Natural killer cell (primary cell): ENCODE data around the gene RALGAPB. TPM values are rescaled to one million over a fixed set of nuclear protein-coding genes. Genes with fewer than 3 reads are reported as not detected.
"Not testable (repeated sequence)": the region's sequence is repeated elsewhere in the genome, so short reads cannot be mapped to it uniquely, and the experiment has no call there.

ENCODE experiments used
- ATAC-seq, 3 donors: fragments of 150-1000 bp in 2 of 3; fragments of 200-7000 bp in 1 of 3; cut with Tn5 transposase; 1 replicate in 1 of 3; 2 replicates in 2 of 3; pipeline ENCODE4 v1.10.0; 2021; ENCODE audit warnings: mild to moderate bottlenecking in 2 of 3, moderate library complexity in 2 of 3
- DNase-seq, 2 donors: peaks; one replicate each; pipeline versions ENCODE4 v3.0.0 to v3.0.0-alpha.2; 2013 to 2021; ENCODE audit warnings: mixed read lengths in 1 of 2
- H3K27ac ChIP-seq: one replicate; pipeline ENCODE4 v1.5.1; 2013; ENCODE audit warnings: mild to moderate bottlenecking, low read length
- H3K27me3 ChIP-seq: one replicate; pipeline ENCODE4 v1.6.1; 2013; ENCODE audit warnings: low read length; ENCODE audit not compliant: control insufficient read depth, insufficient read depth
- H3K36me3 ChIP-seq: one replicate; pipeline ENCODE4 v1.6.1; 2013; ENCODE audit warnings: low read length; ENCODE audit not compliant: control insufficient read depth, insufficient read depth
- H3K4me1 ChIP-seq: one replicate; pipeline ENCODE4 v1.6.1; 2013; ENCODE audit warnings: low read length; ENCODE audit not compliant: control insufficient read depth, insufficient read depth
- H3K4me3 ChIP-seq: one replicate; pipeline ENCODE4 v1.5.1; 2013; ENCODE audit warnings: low read length
- H3K9me3 ChIP-seq: one replicate; pipeline ENCODE4 v1.6.1; 2013; ENCODE audit warnings: low read length; ENCODE audit not compliant: control insufficient read depth, insufficient read depth
- H3K27ac Mint-ChIP-seq, 2 donors: one replicate each; pipeline ENCODE4 v1.8.0; 2022; ENCODE audit warnings: mild to moderate bottlenecking in 2 of 2, mixed read lengths in 2 of 2, moderate library complexity in 1 of 2
- H3K27me3 Mint-ChIP-seq, 2 donors: one replicate each; pipeline ENCODE4 v1.8.0; 2022; ENCODE audit warnings: low read depth in 2 of 2, mixed read lengths in 2 of 2
- H3K36me3 Mint-ChIP-seq: one replicate; pipeline ENCODE4 v1.8.0; 2022; ENCODE audit warnings: mixed read lengths
- H3K4me1 Mint-ChIP-seq, 2 donors: one replicate each; pipeline ENCODE4 v1.8.0; 2022; ENCODE audit warnings: mixed read lengths in 2 of 2
- H3K4me3 Mint-ChIP-seq: one replicate; pipeline ENCODE4 v1.8.0; 2022; ENCODE audit warnings: mild to moderate bottlenecking, moderate library complexity, mixed read lengths
- H3K9me3 Mint-ChIP-seq, 2 donors: one replicate each; pipeline ENCODE4 v1.8.0; 2022; ENCODE audit warnings: mixed read lengths in 2 of 2
- WGBS: methylation state at CpG from one replicate; pipeline ENCODE4 v1.1.7; 2013; ENCODE audit warnings: missing lambda C conversion rate; ENCODE audit not compliant: insufficient coverage; 5-methylcytosine and 5-hydroxymethylcytosine counted together
- intact Hi-C: fragments of 100-400 bp; cut with micrococcal nuclease; formaldehyde crosslinking; loops from one replicate; pipeline ENCODE4 v1.14.2; 2022
- total RNA-seq, 4 donors: library from RNA; stranded (reverse); fragments of 120-200 nt in 1 of 4; gene quantifications; one replicate each; pipeline versions ENCODE4 v1.2.3 to v1.2.4, GENCODE V29; 2013 to 2022
- TF ChIP-seq, protein P1 (sequence below): fragments of 200-600 bp; IDR thresholded peaks from one replicate; pipeline ENCODE4 v1.8.0; 2022; ENCODE audit warnings: antibody characterized with exemption

RALGAPB gene
- total RNA-seq, 3 donors from 2014 or later (not counting 1 experiment from before 2014, with no cell fraction given): 45.1 to 73.1 (median 57.4) TPM

DNA sequence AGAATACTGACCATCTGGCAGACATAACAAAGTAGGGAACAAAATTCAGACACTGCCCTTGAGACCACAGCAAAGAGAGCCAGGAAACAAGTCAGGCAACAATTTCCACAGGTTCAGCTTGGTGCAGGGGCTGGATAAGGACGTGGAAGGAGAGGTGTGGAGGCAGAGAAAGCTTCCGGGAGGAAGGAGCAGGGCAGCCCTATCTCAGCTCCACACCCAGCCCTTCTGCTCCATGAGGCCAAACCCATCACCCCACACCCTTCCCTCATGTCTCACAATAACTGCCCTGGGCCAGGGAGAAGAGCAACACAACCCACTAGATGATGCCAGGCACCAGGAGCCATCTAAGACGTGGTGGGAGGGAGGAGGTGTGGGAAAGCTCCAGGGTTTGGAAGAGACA, 43.3 kb upstream of the RALGAPB start:
- no peak overlapping the region for H3K4me3 ChIP-seq
- H3K36me3 Mint-ChIP-seq: peaks cover 8% of the 10 kb centered on the region
- H3K27ac Mint-ChIP-seq: no peak overlapping the region
- no peaks in the 10 kb centered on the region for H3K9me3 Mint-ChIP-seq
- no peaks in the 10 kb centered on the region for H3K27me3 Mint-ChIP-seq
- no peak for ATAC-seq
- peaks cover 11% of the 10 kb centered on the region for H3K4me1 ChIP-seq
- H3K36me3 ChIP-seq: peaks cover 61% of the 10 kb centered on the region
- intact Hi-C loops: no loop called here
- no peaks in the 10 kb centered on the region for H3K9me3 ChIP-seq
- H3K4me3 Mint-ChIP-seq: no peak overlapping the region
- no peak overlapping the region for H3K27ac ChIP-seq
- WGBS: 83% methylated on average over 2 of the region's 3 CpGs
- H3K27me3 ChIP-seq: no peaks in the 10 kb centered on the region
- no peak for DNase-seq
- peaks cover 37 to 57% of the 10 kb centered on the region in 2 donors for H3K4me1 Mint-ChIP-seq
- TF ChIP-seq, protein P1, sequence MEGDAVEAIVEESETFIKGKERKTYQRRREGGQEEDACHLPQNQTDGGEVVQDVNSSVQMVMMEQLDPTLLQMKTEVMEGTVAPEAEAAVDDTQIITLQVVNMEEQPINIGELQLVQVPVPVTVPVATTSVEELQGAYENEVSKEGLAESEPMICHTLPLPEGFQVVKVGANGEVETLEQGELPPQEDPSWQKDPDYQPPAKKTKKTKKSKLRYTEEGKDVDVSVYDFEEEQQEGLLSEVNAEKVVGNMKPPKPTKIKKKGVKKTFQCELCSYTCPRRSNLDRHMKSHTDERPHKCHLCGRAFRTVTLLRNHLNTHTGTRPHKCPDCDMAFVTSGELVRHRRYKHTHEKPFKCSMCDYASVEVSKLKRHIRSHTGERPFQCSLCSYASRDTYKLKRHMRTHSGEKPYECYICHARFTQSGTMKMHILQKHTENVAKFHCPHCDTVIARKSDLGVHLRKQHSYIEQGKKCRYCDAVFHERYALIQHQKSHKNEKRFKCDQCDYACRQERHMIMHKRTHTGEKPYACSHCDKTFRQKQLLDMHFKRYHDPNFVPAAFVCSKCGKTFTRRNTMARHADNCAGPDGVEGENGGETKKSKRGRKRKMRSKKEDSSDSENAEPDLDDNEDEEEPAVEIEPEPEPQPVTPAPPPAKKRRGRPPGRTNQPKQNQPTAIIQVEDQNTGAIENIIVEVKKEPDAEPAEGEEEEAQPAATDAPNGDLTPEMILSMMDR: no peak

DNA sequence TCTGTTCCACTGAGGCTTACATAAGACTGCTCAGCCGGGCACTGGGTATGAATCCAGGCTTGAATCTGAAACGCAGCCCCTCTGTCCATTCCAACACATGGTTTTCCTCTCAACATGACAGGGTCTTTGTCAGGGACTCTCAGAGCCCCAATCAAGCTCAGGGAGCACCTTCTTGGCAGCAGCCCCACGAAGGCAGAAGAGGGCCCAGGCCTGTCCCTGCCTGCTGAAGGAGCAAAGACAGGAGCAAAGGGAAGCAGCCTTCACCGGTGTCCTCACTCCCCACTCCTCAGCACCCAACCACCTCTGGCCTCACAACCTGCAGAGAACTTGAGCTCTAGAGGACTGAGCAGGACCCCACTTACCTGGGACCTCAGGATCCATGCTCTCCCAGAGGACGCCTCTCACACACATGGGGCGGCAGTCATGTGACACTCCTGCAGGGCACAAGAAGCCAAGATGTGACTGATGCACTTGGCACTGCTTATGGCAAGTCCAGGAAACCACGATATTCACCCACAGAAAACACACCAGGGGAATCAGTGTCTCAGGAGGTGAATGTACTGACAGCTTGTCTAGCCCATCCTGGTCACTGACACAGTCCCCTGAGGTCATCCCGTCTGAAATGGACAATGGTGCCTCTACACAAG, 41.8 kb upstream of the RALGAPB start:
- no peak for DNase-seq
- intact Hi-C loops: no loop called here
- Mint-ChIP-seq H3K4me1 (peaks cover 50 to 62% of the 10 kb centered on the region in 2 donors), H3K27me3 (no peaks in the 10 kb centered on the region), H3K9me3 (no peaks in the 10 kb centered on the region), H3K36me3 (peaks cover 8% of the 10 kb centered on the region), H3K27ac (peak overlapping the region; percentile 55 to 67), H3K4me3 (no peak overlapping the region)
- TF ChIP-seq, protein P1: no peak
- Histone ChIP-seq H3K36me3 (peaks cover 46% of the 10 kb centered on the region), H3K27me3 (no peaks in the 10 kb centered on the region), H3K27ac (no peak overlapping the region), H3K4me3 (no peak overlapping the region), H3K4me1 (peaks cover 19% of the 10 kb centered on the region), H3K9me3 (no peaks in the 10 kb centered on the region)
- WGBS: 87% methylated on average over 8 of the region's 8 CpGs
- no peak for ATAC-seq

DNA sequence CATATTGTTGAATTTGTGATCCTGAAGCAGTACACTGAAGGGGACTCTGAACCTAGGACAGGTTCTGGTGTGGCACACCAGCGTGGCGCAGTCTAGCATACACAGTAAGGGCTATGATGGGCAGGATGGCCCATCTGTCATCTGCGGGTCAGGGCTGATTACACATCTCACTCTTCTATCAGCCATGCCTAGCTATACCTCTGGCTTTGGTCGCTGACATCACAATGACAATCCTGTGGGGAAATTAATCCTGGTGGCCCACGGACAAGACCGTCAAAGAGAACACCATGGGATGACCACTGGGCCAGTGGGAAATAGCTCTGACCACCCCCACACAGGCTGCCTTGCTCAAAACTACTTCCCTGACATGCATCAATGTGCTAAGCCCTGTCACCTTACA, 40.4 kb upstream of the RALGAPB start:
- peak overlapping the region; percentile 67 to 92 for H3K27ac Mint-ChIP-seq
- no peak for ATAC-seq
- intact Hi-C loops: no loop called here

DNA sequence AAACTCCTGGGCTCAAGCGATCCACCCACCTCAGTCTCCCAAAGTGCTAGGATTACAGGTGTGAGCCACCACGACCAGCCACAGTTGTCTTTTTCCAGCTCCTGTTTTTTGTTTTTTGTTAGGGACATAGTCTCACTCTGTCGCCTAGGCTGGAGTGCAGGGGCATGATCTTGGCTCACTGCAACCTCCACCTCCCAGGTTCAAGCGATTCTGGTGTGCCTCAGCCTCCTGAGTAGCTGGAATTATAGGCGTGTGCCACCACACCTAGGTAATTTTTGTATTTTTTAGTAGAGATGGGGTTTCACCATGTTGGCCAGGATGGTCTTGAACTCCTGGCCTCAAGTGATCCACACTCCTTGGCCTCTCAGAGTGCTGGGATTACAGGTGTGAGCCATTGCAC, 39.8 kb upstream of the RALGAPB start:
- Mint-ChIP-seq H3K27ac (peak overlapping the region in 1 of 2 donors; percentile 92), H3K4me1 (peaks cover 50 to 53% of the 10 kb centered on the region in 2 donors), H3K4me3 (peak overlapping the region; percentile 93)
- 93% methylated on average over 5 of the region's 5 CpGs for WGBS
- Histone ChIP-seq H3K36me3 (peaks cover 26% of the 10 kb centered on the region), H3K4me1 (peaks cover 19% of the 10 kb centered on the region)
- H3K27me3 ChIP-seq, H3K27ac ChIP-seq, H3K4me3 ChIP-seq, H3K9me3 ChIP-seq, H3K9me3 Mint-ChIP-seq, DNase-seq, intact Hi-C loops, ATAC-seq, H3K27me3 Mint-ChIP-seq, H3K36me3 Mint-ChIP-seq: not testable (repeated sequence)

More for the DNA sequence above, 40.4 kb upstream of the RALGAPB start:
- no peak overlapping the region for H3K27ac ChIP-seq
- H3K36me3 ChIP-seq: peaks cover 32% of the 10 kb centered on the region
- Mint-ChIP-seq H3K4me1 (peaks cover 50 to 55% of the 10 kb centered on the region in 2 donors), H3K36me3 (peaks cover 8% of the 10 kb centered on the region), H3K4me3 (peak overlapping the region; percentile 9), H3K9me3 (no peaks in the 10 kb centered on the region), H3K27me3 (no peaks in the 10 kb centered on the region)
- WGBS: 92% methylated on average over 6 of the region's 6 CpGs
- no peak overlapping the region for H3K4me3 ChIP-seq
- no peak for DNase-seq
- no peaks in the 10 kb centered on the region for H3K9me3 ChIP-seq
- H3K4me1 ChIP-seq: peaks cover 19% of the 10 kb centered on the region
- TF ChIP-seq, protein P1: no peak
- H3K27me3 ChIP-seq: no peaks in the 10 kb centered on the region
